Subcutaneous abdominal adipose tissue (tissue), 5 donors: ENCODE measurements around the gene ZNF212.
"Not testable (repeated sequence)": the region's sequence is repeated elsewhere in the genome, so short reads cannot be mapped to it uniquely, and the experiment has no call there.

Experiments
- H3K27ac ChIP-seq: one replicate; pipeline ENCODE4 v1.7.0; 2013; ENCODE audit warnings: low read depth, mild to moderate bottlenecking, inconsistent platforms, low read length, moderate library complexity
- H3K27me3 ChIP-seq, 5 donors: one replicate each; pipeline ENCODE4 v1.7.0; 2013; ENCODE audit warnings: low read length in 5 of 5, inconsistent platforms in 1 of 5; ENCODE audit not compliant: control insufficient read depth in 5 of 5, insufficient read depth in 4 of 5
- H3K36me3 ChIP-seq, 5 donors: one replicate each; pipeline ENCODE4 v1.7.0; 2013; ENCODE audit warnings: low read length in 5 of 5; ENCODE audit not compliant: control insufficient read depth in 5 of 5, insufficient read depth in 5 of 5
- H3K4me1 ChIP-seq, 5 donors: one replicate each; pipeline ENCODE4 v1.7.0; 2013; ENCODE audit warnings: low read length in 5 of 5, mild to moderate bottlenecking in 3 of 5, moderate library complexity in 1 of 5; ENCODE audit not compliant: control insufficient read depth in 5 of 5, insufficient read depth in 5 of 5
- H3K4me3 ChIP-seq, 5 donors: one replicate each; pipeline ENCODE4 v1.7.0; 2013; ENCODE audit warnings: low read length in 5 of 5, low read depth in 1 of 5
- H3K9ac ChIP-seq, 5 donors: one replicate each; pipeline ENCODE4 v1.7.0; 2013; ENCODE audit warnings: low read length in 5 of 5, mild to moderate bottlenecking in 4 of 5, moderate library complexity in 3 of 5
- H3K9me3 ChIP-seq, 5 donors: one replicate each; pipeline ENCODE4 v1.7.0; 2013; ENCODE audit warnings: low read length in 5 of 5; ENCODE audit not compliant: control insufficient read depth in 5 of 5
- donor health status: healthy.
- donor health status: healthy.
- donor health status: healthy.
- donor health status: healthy.
- donor health status: healthy.

ZNF212 gene

GRCh38 chr7:149218469-149219420, 20.7 kb upstream of the ZNF212 start:
- Histone ChIP-seq H3K4me3 (no peak overlapping the region), H3K27me3 (no peaks in the 10 kb centered on the region), H3K9me3 (peaks cover 0 to 2% (median 0%) of the 10 kb centered on the region in 5 donors), H3K4me1 (peaks cover 0 to 12% (median 8%) of the 10 kb centered on the region in 5 donors), H3K9ac (no peak overlapping the region), H3K27ac (no peak overlapping the region), H3K36me3 (peaks cover 0 to 91% (median 75%) of the 10 kb centered on the region in 5 donors)

DNA sequence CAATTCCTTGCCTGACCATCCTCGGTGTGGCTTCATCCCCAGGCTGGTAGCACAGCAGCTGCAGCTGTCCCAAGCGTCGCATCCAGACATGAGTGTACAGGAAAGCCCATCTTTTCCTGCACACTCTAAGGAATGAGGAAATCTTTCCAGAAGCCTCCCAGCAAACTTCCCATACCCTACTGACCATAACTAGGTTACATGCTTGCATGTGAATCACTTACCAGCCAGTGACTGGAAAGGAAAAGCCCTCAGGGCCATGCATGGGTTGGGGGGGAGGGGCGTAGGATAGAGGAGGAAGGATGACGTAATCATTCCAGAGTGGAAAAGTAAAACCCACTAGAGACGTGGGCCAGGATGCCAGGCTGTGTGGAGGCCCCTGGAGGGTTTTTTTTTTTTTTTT, 18.9 kb upstream of the ZNF212 start:
- H3K9ac ChIP-seq, result no peak overlapping the region
- H3K27me3 ChIP-seq, result no peaks in the 10 kb centered on the region
- peaks cover 0 to 90% (median 73%) of the 10 kb centered on the region in 5 donors for H3K36me3 ChIP-seq
- H3K9me3 ChIP-seq, result peaks cover 0 to 2% (median 0%) of the 10 kb centered on the region in 5 donors
- H3K4me1 ChIP-seq, result no peaks in the 10 kb centered on the region
- H3K27ac ChIP-seq, result no peak overlapping the region
- H3K4me3 ChIP-seq, result no peak overlapping the region

DNA sequence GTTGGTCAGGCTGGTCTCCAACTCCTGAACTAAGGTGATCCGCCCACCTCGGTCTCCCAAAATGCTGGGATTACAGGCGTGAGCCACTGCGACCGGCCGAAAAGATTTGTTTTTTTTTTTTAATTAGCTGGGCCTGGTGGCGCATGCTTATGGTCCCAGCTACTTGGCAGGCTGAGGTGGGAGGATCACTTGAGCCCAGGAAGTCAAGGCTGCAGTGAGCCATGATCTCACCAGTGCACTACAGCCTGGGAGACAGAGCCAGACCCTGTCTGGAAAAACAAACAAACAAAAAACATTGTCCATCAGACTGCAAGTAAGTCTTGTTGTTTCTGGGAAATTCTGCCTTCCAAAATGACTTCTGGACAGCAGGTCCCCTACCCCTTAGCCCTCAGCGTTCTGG, 16.3 kb upstream of the ZNF212 start:
- H3K36me3 ChIP-seq, result peaks cover 0 to 69% (median 52%) of the 10 kb centered on the region in 5 donors

GRCh38 chr7:149223761-149224160, 15.7 kb upstream of the ZNF212 start:
- no peak overlapping the region for H3K9ac ChIP-seq
- no peak overlapping the region for H3K4me3 ChIP-seq
- H3K27me3 ChIP-seq, result no peaks in the 10 kb centered on the region
- H3K27ac ChIP-seq, result no peak overlapping the region
- peaks cover 0 to 63% (median 46%) of the 10 kb centered on the region in 5 donors for H3K36me3 ChIP-seq
- peaks cover 0 to 5% (median 0%) of the 10 kb centered on the region in 5 donors for H3K4me1 ChIP-seq
- peaks cover 0 to 2% (median 0%) of the 10 kb centered on the region in 5 donors for H3K9me3 ChIP-seq

More for the DNA sequence above, 16.3 kb upstream of the ZNF212 start:
- Histone ChIP-seq H3K4me3 (no peak overlapping the region), H3K27ac (no peak overlapping the region), H3K4me1 (peaks cover 0 to 5% (median 0%) of the 10 kb centered on the region in 5 donors), H3K9ac (no peak overlapping the region), H3K27me3 (no peaks in the 10 kb centered on the region), H3K9me3 (peaks cover 0 to 2% (median 0%) of the 10 kb centered on the region in 5 donors)

DNA sequence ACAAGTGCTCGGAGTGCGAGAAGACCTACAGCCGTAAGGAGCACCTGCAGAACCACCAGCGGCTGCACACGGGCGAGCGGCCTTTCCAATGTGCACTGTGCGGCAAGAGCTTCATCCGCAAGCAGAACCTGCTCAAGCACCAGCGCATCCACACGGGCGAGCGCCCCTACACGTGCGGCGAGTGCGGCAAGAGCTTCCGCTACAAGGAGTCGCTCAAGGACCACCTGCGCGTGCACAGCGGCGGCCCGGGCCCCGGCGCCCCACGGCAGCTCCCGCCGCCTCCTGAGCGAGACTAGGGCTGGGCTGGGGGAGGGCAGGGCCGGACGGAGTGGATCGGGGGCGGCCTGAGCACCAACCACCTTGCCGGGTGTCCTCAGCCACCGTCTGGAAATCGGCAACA, 15.1 kb upstream of the ZNF212 start:
- Histone ChIP-seq H3K9me3 (peaks cover 0 to 2% (median 0%) of the 10 kb centered on the region in 5 donors), H3K36me3 (peaks cover 0 to 57% (median 42%) of the 10 kb centered on the region in 5 donors), H3K27me3 (no peaks in the 10 kb centered on the region), H3K4me1 (peaks cover 0 to 5% (median 0%) of the 10 kb centered on the region in 5 donors), H3K4me3 (no peak overlapping the region), H3K27ac (no peak overlapping the region), H3K9ac (no peak overlapping the region)

- Histone ChIP-seq H3K4me3 (no peak overlapping the region), H3K27ac (no peak overlapping the region), H3K9me3 (peaks cover 0 to 2% (median 0%) of the 10 kb centered on the region in 5 donors), H3K27me3 (no peaks in the 10 kb centered on the region), H3K4me1 (peaks cover 0 to 9% (median 0%) of the 10 kb centered on the region in 5 donors), H3K36me3 (peaks cover 0 to 51% (median 39%) of the 10 kb centered on the region in 5 donors), H3K9ac (no peak overlapping the region)
These were observed 14.3 kb upstream of the ZNF212 start for GRCh38 chr7:149225106-149225505.

DNA sequence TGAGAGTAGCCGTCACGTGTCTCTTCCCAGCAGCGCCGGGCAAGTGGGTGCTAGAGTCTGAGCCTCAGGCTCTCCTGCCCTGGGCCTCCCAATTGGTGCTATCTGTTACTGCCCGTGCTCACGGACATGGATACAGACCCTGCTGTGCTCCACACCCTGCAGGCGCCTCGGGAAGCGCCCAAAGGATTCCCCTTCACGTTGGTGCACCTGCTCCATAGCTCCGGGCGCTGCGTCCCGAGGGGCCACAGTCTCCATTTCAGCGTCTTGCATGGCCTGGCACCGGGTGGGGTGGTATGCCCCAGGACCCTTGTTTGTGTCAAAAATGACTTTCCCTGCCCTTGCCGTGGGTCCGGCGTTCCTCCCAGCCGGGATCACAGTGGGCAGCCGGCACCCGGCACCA, 13.8 kb upstream of the ZNF212 start:
- H3K36me3 ChIP-seq, result peaks cover 0 to 45% (median 35%) of the 10 kb centered on the region in 5 donors
- no peak overlapping the region for H3K9ac ChIP-seq

DNA sequence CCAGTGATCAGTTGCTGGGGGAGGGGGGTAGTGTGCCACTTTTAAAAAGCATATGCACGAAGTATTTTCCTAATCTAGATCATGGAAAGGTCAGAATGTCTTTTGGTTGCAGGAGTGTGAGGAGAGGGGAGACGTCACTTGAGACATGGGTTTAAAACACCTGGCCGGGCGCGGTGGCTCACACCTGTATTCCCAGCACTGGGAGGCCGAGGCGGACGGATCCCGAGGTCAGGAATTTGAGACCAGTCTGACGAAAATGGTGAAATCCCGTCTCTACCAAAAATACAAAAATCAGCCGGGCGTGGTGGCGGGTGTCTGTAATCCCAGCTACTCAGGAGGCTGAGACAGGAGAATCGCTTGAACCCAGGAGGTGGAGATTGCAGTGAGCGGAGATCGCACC, 13.1 kb upstream of the ZNF212 start:
- not testable (repeated sequence) for H3K4me3 ChIP-seq
- peaks cover 0 to 38% (median 30%) of the 10 kb centered on the region in 5 donors for H3K36me3 ChIP-seq

More for the DNA sequence above, 13.8 kb upstream of the ZNF212 start:
- Histone ChIP-seq H3K4me1 (peaks cover 0 to 9% (median 0%) of the 10 kb centered on the region in 5 donors), H3K4me3 (no peak overlapping the region), H3K9me3 (peaks cover 0 to 2% (median 0%) of the 10 kb centered on the region in 5 donors), H3K27ac (no peak overlapping the region), H3K27me3 (no peaks in the 10 kb centered on the region)

DNA sequence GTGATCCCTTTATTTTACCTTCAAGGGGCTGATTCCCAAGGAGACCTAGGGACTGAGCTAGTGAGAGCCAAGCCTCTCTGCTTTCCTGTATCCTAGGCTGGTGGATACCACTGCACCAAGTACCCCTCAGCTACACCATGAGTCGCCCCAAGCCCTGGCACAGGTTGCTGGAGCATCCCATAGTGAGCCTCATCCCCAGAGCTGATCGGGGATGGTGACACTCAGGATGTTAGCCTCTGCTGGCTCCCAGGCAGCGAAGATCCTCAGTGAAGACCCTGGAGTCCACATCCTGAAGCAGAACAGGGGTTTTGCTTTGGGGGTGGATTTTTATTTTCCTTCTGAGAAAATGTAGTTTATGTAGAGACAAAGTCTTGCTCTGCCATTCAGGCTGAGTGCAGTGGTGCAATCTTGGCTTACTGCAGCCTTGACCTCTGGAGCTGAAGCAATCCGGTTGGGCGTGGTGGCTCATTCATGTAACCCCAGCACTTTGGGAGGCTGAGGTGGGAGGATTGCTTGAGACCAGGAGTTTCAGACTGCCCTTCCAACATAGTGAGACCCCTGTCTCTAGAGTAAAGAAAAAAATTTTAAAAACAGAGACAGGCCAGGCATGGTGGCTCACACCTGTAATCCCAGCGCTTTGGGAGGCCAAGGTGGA, 12.5 kb upstream of the ZNF212 start:
- Histone ChIP-seq H3K4me3 (no peak overlapping the region), H3K36me3 (peaks cover 0 to 32% (median 26%) of the 10 kb centered on the region in 5 donors), H3K9ac (no peak overlapping the region), H3K4me1 (peaks cover 0 to 9% (median 0%) of the 10 kb centered on the region in 5 donors), H3K27ac (no peak overlapping the region), H3K9me3 (peaks cover 0 to 2% (median 0%) of the 10 kb centered on the region in 5 donors), H3K27me3 (no peaks in the 10 kb centered on the region)

More for the DNA sequence above, 13.1 kb upstream of the ZNF212 start:
- not testable (repeated sequence) for H3K27ac ChIP-seq, H3K9me3 ChIP-seq, H3K4me1 ChIP-seq, H3K27me3 ChIP-seq, H3K9ac ChIP-seq
